EH (cell line): Measurements from ENCODE around the gene DDIAS.
"Not testable (repeated sequence)": the region's sequence is repeated elsewhere in the genome, so short reads cannot be mapped to it uniquely, and the experiment has no call there.

ENCODE experiments used
- DNase-seq: peaks from one replicate; pipeline ENCODE4 v3.0.0-alpha.2; 2015; ENCODE audit warnings: low read depth

Gene DDIAS

GRCh38 chr11:82922396-82923173 is 21.0 kb downstream of the DDIAS start:
- DNase-seq, result peak; percentile 57

GRCh38 chr11:82924522-82925224 is 23.1 kb downstream of the DDIAS start:
- no peak for DNase-seq

GRCh38 chr11:82927264-82927880 is 25.8 kb downstream of the DDIAS start:
- DNase-seq, result peak; percentile 62

DNA sequence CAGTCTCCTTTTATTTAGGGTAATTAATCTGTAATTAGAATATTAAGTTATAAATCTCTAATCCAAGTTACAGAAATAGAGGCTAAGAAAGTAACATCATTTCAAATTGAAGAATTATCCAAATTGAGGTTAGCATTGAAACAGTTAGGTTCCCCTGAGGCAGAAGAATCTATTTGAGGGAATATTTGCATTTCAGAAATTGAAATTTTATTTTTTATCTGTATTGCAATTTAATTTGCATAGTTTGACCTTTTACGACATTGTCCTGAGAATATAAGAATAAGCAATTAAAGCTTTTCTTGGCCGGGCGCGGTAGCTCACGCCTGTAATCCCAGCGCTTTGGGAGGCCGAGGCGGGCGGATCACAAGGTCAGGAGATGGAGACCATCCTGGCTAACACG is 27.6 kb downstream of the DDIAS start:
- DNase-seq, result no peak

- DNase-seq, result no peak
Observed at GRCh38 chr11:82930229-82930628, 28.7 kb downstream of the DDIAS start.

GRCh38 chr11:82930734-82931133 is 29.2 kb downstream of the DDIAS start:
- no peak for DNase-seq

GRCh38 chr11:82932564-82932963 is 31.0 kb downstream of the DDIAS start:
- DNase-seq, result no peak

DNA sequence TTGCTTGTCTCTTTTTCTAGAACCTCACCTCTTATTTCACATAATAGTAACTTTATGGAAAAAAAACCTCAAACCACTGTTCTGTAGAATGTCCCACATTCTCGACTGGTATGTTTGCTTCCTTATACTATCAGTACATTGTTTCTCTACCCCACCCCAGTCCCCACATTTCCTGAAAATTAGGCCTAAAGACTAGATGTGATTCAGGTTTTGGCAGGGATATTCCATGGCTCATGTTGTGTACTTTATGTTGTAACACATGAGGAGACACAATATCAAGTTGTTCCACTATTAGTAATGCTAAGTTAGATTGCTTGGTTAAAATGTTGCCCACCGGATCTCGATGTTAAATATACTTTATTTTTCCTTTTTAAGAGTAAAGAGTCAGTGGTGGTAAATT is 34.7 kb downstream of the DDIAS start:
- DNase-seq, result no peak

DNA sequence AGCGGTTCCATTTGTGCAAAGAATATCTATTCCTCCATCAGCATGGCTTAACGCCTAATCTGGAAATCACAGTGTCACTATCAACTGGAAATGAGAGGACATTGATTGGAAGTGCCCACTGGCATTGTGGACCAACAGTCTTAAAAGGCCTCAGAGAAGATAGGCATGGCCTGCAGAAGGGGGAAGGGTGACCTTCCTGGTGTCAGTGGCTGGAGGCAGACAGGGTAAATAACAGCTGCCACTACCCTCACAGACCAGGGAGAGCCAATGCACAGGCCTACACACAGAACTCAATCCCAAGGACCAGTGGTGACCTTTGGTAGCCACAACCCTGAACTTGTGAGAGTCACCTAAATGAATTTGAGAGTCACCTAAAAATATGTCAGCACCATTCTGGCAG is 36.0 kb downstream of the DDIAS start:
- no peak for DNase-seq

DNA sequence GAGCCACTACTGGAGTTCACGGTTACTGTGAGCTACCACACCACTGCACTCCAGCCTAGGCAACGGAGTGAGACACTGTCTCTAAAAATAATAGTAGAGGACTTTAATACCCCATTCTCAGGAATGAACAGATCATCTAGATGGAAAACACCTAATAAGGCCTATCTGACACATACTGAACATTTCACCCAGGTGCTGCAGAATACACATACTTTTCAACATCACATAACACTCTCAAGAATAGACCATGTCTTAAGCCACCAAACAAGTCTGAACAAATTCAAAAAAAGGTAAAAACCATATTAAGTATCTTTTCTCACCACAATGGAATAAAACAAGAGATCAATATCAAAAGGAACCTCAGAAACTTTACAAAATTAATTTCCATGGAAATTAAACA is 37.9 kb downstream of the DDIAS start:
- DNase-seq, result no peak

GRCh38 chr11:82942376-82942775 is 40.8 kb downstream of the DDIAS start:
- no peak for DNase-seq

DNA sequence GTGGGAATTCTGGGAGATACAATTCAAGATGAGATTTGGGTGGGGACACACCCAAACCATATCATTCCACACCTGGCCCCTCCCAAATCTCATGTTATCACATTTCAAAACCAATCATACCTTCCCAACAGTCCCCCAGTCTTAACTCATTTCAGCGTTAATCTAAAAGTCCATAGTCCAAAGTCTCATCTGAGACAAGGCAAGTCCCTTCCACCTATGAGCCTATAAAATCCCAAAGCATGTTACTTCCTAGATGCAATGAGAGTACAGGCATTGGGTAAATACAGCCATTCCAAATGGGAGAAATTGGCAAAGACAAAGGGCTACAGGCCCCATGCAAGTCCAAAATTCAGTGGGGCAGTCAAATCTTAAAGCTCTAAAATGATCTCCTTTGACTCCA is 41.9 kb downstream of the DDIAS start:
- not testable (repeated sequence) for DNase-seq

- no peak for DNase-seq
Observed at GRCh38 chr11:82944198-82944597, 42.7 kb downstream of the DDIAS start.

DNA sequence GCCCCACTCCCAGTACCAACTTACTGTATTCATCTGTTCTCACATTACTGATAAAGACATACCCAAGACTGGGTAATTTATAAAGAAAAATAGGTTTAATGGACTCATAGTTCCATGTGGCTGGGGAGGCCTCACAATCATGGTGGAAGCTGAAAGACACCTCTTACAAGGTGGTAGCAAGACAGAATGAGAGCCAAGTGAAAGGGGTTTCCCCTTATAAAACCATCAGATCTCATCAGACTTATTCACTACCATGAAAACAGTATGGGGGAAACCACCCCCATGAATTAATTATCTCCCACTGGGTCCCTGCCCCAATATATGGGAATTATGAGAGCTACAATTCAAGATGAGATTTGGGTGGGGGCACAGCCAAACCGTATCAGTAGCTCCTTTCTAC is 43.5 kb downstream of the DDIAS start:
- DNase-seq, result not testable (repeated sequence)

GRCh38 chr11:82945682-82946081 is 44.1 kb downstream of the DDIAS start:
- DNase-seq, result no peak

DNA sequence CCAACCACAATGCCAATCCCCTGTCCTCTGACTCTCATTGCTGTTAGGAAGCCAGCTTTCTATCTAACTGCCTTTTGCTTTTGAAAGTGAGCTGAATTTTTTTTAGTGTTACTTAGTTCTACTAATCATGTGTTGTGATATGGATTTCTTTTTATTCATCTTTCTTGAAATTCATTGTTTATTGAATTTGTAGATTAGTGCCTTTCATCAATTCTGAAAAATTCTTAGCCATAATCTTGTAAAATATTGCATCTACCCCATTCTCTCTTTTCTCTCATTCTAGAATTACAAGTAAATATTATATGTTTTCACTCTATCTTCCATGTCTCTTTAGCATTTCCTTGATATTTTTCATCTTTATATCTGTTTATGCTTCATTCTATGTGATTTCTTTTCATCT is 47.8 kb downstream of the DDIAS start:
- DNase-seq, result no peak

DNA sequence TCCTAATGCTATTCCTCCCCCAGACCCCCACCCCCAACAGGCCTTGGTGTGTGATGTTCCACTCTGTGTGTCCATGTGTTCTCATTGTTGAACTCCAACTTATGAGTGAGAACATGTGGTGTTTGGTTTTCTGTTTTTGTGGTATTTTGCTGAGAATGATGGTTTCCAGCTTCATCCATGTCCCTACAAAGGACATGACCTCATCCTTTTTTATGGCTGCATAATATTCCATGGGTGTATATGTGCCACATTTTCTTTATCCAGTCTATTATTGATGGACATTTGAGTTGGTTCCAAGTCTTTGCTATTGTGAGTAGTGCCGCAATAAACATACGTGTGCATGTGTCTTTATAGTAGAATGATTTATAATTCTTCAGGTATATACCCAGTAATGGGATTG is 49.0 kb downstream of the DDIAS start:
- DNase-seq, result not testable (repeated sequence)

DNA sequence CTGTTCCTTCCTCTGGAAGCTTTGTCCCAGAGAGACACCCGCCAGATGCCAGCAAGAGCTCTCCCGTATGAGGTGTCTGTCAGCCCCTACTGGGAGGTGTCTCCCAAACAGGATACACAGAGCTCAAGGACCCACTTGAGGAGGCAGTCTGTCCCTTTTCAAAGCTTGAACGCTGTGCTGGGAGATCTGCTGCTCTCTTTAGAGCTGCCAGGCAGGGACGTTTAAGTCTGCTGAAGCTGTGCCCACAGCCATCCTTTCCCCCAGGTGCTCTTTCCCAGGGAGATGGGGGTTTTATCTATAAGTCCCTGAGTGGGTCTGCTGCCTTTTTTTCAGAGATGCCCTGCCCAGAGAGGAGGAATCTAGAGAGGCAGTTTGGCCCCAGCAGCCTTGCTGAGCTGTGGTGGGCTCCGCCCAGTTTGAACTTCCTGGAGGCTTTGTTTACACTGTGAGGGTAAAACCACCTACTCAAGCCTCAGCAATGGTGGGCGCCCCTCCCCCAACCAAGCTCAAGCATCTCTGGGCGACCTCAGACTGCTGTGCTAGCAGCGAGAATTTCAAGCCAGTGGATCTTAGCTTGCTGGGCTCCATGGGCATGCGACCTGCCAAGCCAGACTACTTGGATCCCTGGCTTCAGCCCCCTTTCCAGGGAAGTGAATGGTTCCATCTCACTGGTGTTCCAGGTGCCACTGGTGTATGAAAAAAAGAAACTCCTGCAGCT is 54.4 kb downstream of the DDIAS start:
- not testable (repeated sequence) for DNase-seq

DNA sequence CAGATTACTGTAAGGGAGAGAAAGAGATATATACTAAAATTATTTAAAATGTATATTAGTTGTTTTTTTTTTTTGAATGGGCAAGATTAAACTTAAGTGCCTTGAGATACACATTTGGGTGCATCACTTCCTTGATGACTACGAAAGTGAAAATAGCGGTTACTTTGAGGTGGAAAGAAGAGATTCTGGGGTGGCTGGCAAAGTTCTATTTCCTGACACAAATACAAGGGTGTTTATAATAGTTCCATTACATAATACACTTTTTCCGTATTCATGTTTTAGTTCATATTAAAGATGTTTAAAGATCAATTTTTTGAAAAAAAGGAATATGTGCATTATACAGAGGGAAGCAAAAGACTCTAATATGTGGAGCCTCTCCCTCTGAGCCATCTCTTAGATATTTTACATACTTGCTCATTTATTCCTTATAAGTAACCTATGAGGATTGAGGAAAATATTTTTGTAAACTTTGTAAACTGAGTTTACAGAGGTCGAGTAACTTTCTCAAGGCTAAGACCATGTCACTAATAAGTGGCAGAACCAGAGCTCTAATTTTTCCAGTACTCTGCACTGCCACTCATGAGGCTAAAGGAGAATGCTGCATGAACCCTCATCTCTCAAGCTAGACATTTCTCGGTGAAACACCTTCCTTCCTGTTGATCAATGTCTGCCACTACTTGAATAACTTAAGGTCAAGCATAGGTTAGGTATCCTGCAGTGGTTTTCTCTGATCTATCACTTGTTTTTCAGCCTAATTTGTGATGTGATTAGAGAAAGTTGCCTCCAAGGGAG is 58.6 kb downstream of the DDIAS start:
- no peak for DNase-seq

GRCh38 chr11:82960779-82961143 is 59.2 kb downstream of the DDIAS start:
- no peak for DNase-seq

DNA sequence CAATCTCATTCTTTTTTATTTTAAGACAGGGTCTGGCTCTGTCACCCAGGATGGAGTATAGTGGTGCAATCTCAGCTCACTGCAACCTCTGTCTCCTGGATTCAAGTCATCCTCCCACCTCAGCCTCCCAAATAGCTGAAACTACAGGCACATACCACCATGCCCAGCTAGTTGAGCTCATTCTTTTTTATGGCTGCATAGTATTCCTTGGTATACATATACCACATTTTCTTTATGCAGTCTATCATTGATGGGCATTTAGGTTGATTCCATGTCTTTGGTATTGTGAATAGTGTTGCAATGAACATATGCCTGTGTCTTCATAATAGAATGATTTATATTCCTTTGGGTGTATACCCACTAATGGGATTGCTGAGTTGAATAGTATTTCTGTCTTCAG is 60.5 kb downstream of the DDIAS start:
- DNase-seq, result not testable (repeated sequence)

- no peak for DNase-seq
Observed at GRCh38 chr11:82967381-82967780, 65.8 kb downstream of the DDIAS start.
